ENCODE results near the gene VPS37C. TPM values are rescaled to one million over a fixed set of nuclear protein-coding genes. Genes with fewer than 3 reads are reported as not detected.

Gene VPS37C
- total RNA-seq, 1 donor from 2014 or later: 21.5 TPM

DNA sequence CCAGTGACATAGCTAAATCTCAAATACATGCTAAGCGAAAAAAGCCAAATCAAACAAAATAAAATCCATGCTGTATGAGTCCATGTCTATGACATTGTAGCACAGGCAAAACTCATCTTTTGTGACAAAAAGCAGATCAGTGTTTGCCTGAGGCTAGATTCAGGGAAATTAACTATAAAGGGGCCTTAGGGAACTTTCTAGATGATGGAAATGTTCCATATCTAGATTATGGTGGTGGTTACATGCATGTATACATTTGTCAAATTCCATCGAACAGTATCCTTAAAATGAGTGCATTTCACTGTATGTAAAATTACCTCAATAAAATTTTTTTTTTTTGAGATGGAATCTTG lies 44.1 kb downstream of the VPS37C start:
- no peak overlapping the region for H3K4me3 ChIP-seq (ENCODE audit: low read depth, low read length)
- TF ChIP-seq CTCF (conservative IDR thresholded peaks at IDR 0.05; ENCODE audit: low read depth, low read length): no peak
- DNase-seq (ENCODE audit: low read depth): no peak

DNA sequence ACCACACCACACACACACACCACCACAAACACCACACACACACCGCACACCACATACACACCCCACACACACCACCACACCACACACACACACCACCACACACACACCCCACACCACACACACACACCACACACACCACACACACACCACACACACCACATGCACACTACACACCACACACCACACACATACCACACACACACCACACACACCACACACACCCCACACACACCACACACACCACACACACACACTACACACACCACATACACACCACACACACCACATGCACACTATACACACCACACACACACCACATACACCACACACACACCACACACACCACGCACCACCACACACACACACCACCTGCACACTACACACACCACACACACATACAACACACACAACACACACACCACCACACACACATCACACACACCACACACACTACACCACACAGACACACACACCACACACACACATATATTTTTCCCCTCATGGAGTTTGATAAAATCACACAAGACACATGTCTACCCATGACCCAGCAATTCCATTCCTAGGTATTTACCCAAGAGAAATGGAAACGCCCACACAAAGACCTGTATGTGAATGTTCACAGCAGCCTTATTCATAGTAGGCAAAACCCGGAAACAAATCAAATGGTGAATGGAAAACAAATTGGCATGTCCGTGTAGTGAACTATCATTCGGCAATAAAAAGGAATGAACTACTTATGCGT lies 44.6 kb downstream of the VPS37C start:
- H3K4me3 ChIP-seq (ENCODE audit: low read depth, low read length): no peak overlapping the region
- no peak for DNase-seq (ENCODE audit: low read depth)
- no peak for TF ChIP-seq CTCF (conservative IDR thresholded peaks at IDR 0.05; ENCODE audit: low read depth, low read length)

- DNase-seq (ENCODE audit: low read depth): no peak
- no peak overlapping the region for H3K4me3 ChIP-seq (ENCODE audit: low read depth, low read length)
- no peak for TF ChIP-seq CTCF (conservative IDR thresholded peaks at IDR 0.05; ENCODE audit: low read depth, low read length)
These were observed 45.6 kb downstream of the VPS37C start for GRCh38 chr11:61115498-61116224.

DNA sequence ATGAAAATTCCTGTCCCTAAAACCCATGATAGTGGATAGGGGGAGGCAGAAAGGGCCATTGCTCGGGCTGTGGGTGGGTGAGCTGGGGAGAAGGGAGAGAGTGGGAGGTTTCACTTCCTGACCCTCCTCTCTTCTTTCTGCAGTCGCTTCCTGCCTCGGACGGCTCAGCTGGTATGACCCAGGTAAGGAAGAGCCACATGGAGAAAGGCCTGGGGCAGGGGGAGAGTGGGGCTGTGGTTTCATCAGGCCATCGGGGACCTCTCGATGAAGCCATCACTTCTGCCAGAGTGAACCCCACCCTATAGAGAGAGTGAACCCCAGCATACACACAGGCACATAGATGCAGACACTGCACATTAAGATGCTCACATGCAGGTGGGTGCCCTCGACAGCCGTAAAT lies 46.3 kb downstream of the VPS37C start:
- DNase-seq (ENCODE audit: low read depth): no peak
- H3K4me3 ChIP-seq (ENCODE audit: low read depth, low read length): no peak overlapping the region
- TF ChIP-seq CTCF (conservative IDR thresholded peaks at IDR 0.05; ENCODE audit: low read depth, low read length): no peak

- no peak for TF ChIP-seq CTCF (conservative IDR thresholded peaks at IDR 0.05; ENCODE audit: low read depth, low read length)
- DNase-seq (ENCODE audit: low read depth): no peak
- no peak overlapping the region for H3K4me3 ChIP-seq (ENCODE audit: low read depth, low read length)
These were observed 48.0 kb downstream of the VPS37C start for GRCh38 chr11:61113201-61113600.

- no peak for TF ChIP-seq CTCF (conservative IDR thresholded peaks at IDR 0.05; ENCODE audit: low read depth, low read length)
- no peak for DNase-seq (ENCODE audit: low read depth)
- no peak overlapping the region for H3K4me3 ChIP-seq (ENCODE audit: low read depth, low read length)
These were observed 48.7 kb downstream of the VPS37C start for GRCh38 chr11:61112575-61112974.

Measured in epithelial cell of proximal tubule (primary cell).